Suprapubic skin (tissue), 3 donors: ENCODE results near the gene OR12D3.

Experiments
- CTCF ChIP-seq, 2 donors: fragments of 200-600 bp in 1 of 2; fragments of 450-650 bp in 1 of 2; sonication (generic) in 1 of 2; IDR thresholded peaks; one replicate each; pipeline ENCODE4 v1.5.1; 2016 to 2019; ENCODE audit warnings: antibody characterized with exemption in 2 of 2, mild to moderate bottlenecking in 1 of 2, moderate library complexity in 1 of 2
- POLR2A ChIP-seq, 2 donors: fragments of 450-650 bp; IDR thresholded peaks; one replicate each; pipeline ENCODE4 v1.6.1; 2017; ENCODE audit warnings: antibody characterized with exemption in 2 of 2, mild to moderate bottlenecking in 2 of 2, moderate library complexity in 2 of 2

- no peak for TF ChIP-seq CTCF (IDR thresholded peaks at IDR 0.05)
- TF ChIP-seq POLR2A (IDR thresholded peaks at IDR 0.05), result no peak
These were observed 20.2 kb upstream of the OR12D3 start, which contains the start of gene OR12D2 for GRCh38 chr6:29395331-29395730.
